Activated T-cell treated with anti-CD3 and anti-CD28 coated beads for 48 hours (primary cell): ENCODE results near the gene PSMA8.
A peak's percentile ranks its signal among the peaks of the same experiment; 100 is the strongest.
"Not testable (repeated sequence)": the region's sequence is repeated elsewhere in the genome, so short reads cannot be mapped to it uniquely, and the experiment has no call there.

Experiments
- DNase-seq: peaks from one replicate; pipeline ENCODE4 v3.0.0-alpha.2; 2020; ENCODE audit warnings: low read depth

The PSMA8 gene

GRCh38 chr18:26133652-26134051 is at the start of gene PSMA8:
TSS of gene PSMA8 (plus strand) at chr18:26133869. CDS start at chr18:26133966, 97 bp downstream.
- DNase-seq, result peak; percentile 41

DNA sequence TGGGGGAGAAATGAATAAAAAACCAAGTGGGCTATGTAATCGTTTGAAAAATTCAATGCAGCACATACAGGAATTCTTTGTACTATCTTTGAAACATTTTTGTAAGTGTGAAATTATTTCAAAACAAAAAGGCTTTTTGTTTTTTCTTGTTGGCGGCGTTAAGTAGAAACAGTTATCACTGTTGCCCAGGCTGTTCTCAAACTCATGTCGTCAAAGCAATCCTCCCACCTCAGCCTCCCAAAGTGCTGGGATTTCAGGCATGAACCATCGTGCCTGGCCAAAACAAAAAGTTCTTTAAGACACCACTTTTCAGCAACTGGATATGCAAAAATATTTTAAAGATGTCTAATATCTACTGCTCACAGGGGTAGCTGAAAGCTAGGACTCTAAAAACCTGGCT is 48.6 kb upstream of the PSMA8 start:
- DNase-seq, result no peak

DNA sequence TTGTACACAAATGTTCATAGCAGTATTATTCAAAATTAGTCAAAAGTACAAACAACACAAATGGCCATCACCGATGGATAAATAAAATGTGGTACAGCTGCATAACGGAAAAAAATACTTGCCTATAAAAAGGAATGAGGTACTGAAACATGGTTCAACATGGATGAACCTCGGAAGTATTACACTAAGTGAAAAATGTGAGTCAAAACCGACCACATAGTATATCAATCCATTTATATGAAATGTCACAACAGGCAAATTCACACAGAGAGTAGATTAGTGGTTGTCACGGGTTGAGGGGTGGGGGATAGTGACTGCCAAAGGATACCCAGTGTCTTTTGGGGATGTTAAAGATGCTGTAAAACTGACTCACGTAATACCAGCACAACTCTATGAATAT is 46.7 kb upstream of the PSMA8 start:
- DNase-seq, result no peak

DNA sequence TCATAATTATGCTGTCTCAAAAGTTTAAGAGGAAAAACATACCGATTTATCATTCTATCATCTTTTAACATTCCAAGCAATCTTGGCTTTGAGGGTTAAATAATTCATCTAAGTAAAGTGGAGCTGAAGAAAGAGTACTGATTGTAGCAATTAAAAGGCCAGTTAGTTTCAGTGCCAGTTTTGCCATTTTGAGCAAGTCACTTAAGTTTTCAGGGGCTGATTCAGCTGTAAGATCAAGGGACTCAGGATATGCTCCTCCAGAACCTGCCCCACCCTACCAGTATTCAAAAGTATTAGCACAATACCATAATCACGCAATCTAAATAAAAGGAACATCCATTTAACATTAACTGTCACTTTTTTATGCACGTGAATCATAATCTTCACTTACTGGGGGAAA is 45.2 kb upstream of the PSMA8 start:
- DNase-seq, result no peak

GRCh38 chr18:26089293-26090129 is 44.2 kb upstream of the PSMA8 start:
- DNase-seq, result no peak

DNA sequence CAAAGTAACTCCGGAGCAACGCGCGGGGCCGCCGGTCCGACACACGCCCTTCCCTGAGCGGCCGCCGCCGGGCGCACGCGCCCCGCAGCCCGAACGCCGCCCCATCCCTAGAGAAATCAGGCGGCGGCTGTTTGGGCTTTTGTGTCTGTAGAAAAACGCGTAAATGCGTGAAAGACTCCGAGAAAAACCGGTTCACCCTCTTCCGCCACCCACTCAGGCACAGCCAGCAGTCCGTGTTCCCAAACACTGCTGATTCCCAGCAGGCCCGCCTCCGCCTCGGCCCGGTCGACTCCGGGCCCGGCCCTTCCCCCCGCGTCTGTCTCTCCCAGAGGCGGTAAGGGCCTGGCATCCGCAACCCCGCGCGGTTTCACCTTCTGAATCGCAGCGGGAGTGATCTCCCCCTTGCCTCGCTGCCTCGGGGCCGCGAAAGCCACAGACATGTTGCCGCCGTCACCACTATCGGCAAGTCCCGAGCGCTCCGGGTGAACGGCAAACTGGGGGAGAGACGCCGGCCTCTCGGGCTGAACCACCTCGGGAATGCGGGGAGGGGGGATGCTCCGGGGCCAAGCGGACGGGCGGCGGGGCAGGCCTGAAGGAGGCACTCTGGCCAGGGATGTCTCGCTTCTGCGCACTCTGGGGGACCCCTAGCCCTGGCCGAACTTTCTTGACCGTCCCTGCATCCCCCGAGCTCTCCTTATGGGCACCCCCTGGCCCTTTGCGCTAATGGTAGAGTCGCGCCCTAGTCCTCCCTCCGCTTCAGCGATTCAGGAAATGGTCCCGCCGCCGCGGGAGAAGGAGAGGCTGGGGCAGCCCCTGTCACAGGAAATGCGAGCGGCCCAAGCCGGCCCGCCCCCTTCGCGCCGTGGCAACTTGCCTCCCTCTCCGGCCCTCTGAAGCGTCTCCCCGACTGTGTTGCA is 43.3 kb upstream of the PSMA8 start, which contains the start of gene SS18:
SS18 (minus strand) TSS at position 484 of the 917 bp plus-strand sequence; CDS start at position 440, 44 bp downstream.
- DNase-seq, result peak; percentile 89

DNA sequence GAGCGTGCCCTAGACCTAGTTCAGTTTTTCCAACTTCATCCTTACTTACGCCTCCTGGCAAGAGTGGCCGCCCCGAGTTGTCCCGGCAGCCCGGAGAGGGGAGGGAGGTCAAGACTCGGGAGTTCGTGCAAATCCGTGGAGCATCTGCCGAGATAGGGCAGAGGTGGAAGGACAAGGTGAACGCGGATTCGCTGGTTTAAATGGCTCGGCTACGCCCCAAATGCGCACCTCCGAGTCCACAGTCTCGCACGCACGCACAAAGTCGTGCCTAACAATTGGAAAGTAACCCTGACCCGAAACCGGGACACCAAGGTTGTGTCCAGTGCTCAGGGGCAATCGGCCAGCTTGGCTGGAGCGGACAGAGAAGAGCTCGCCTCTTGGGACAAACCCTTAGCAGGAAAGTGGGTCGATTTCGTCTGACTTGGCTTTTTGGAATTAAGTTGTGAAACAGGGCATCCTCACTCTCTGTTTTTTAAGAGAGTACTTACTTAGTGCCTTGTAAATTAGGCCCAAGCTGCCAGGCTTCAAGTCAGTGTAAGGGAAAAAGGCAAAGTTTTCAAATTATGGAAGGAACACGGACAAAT is 42.5 kb upstream of the PSMA8 start:
- DNase-seq, result no peak

DNA sequence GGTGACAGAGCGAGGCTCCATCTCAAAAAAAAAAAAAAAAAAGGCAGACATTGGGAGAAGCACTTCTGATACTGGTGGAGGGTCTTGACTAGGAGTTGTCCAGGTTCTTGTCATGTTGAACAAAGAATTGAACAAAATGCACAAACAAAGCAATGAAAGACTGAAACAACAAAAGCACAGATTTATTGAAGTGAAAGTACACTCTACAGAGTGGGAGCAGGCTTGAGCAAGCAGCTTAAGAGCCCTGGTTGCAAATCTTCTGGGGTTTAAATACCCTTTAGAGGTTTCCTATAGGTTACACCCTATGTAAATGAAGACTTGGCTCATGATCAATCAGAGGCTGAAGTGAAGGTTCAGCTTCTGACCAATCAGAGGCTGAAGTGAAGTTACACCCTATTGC is 36.8 kb upstream of the PSMA8 start:
- DNase-seq, result no peak

DNA sequence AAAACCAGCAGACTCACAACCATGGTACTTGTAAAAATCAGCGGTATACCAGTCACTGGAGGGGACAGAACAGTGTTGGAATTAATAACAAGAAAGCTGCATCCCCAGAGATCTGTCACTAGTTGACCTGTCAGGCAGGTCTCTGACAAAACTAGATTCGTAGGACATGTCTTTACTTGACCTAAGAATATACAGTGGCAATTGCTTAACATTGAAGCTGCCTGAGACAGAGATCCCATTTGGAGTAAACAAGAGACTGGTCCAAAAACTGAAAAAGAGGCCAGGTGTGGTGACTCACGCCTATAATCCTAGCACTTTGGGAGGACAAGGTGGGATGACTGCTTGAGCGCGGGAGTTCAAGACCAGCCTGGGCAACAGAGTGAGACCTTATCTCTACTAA is 36.1 kb upstream of the PSMA8 start:
- DNase-seq, result no peak

GRCh38 chr18:26103579-26103978 is 30.1 kb upstream of the PSMA8 start:
- peak; percentile 23 for DNase-seq

DNA sequence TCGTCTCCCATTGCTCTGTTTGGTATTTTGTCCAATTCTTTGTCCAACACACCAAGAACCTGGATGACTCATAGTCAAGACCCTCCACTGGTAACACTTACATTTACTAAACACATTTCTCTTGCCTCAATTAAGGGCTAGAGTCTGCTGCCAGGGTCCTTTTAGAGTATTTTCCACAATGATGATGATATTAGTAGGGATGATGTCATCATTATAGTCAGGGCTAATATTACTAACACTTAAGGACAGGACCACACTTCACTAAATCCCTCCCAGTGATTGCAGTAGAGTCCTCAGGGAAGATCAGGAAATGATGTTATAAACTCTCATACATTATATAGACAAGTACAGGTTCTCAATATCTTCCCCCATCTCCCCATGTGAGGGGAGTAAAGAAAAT is 29.6 kb upstream of the PSMA8 start:
- DNase-seq, result no peak

GRCh38 chr18:26119246-26119645 is 14.4 kb upstream of the PSMA8 start:
- DNase-seq, result no peak

- DNase-seq, result no peak
These were observed 12.2 kb upstream of the PSMA8 start for GRCh38 chr18:26121476-26121875.

GRCh38 chr18:26121994-26122393 is 11.7 kb upstream of the PSMA8 start:
- not testable (repeated sequence) for DNase-seq

- DNase-seq, result no peak
These were observed 5.9 kb upstream of the PSMA8 start for GRCh38 chr18:26127786-26128185.

GRCh38 chr18:26128192-26128591 is 5.5 kb upstream of the PSMA8 start:
- DNase-seq, result not testable (repeated sequence)

DNA sequence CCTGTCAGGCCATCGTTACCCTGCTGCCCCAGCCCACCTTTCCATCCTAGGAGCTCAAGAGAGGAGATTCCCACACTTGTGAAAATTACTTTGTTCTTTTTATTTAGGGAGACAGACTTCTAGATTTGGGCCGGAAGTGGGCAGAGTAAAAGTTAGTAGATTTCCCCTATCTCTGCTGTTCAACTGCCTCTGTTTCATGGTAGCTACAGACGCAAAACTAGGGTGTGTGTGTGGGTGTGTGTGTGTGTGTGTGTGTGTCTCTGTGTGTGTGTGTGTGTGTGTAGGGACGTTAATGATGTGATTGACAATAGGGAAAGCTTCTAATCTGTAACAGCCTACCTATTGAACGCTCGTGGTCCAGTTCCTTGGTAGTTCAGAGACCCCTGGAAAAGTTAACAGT is 438 bp downstream of the PSMA8 start:
- DNase-seq, result no peak

GRCh38 chr18:26135548-26135947 is 1.9 kb downstream of the PSMA8 start:
- DNase-seq, result no peak

DNA sequence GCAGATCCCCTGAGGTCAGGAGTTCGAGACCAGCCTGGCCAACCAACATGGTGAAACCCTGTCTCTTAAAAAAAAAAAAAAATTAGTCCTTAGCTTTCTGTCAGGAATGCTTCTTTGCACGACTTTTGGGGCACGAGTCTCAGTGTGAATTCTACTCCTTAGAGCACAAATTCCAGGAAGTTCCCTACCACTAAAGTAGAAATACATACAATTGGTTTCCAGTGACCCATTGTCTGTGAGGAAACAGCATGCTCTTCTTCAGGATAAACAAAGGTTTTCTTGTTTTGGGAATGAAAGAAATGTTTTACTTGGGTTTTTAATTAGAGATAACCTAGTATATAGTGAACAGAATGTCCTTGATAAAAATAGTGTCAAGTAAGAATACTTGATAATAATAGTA is 23.7 kb downstream of the PSMA8 start:
- DNase-seq, result no peak

GRCh38 chr18:26159353-26159752 is 25.7 kb downstream of the PSMA8 start:
- no peak for DNase-seq

DNA sequence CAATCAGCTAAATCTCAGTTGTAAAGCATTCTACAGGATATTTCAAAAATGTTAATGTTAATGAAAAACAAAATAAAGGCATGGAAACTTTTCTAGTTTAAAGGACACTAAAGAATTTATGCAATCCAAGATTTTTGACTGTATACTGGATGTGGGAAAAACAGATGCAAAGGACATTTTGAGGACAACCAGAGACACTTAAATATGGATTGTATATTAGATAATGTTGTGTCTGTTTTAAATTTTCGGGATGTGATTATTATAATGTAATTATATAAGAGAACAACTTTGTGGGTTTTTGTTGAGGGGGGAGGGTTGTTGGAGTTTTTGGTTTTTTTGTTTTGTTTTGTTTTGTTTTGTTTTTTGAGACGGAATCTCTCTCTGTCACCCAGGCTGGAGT is 30.9 kb downstream of the PSMA8 start:
- no peak for DNase-seq

- DNase-seq, result not testable (repeated sequence)
These were observed 33.9 kb downstream of the PSMA8 start for GRCh38 chr18:26167592-26167991.

DNA sequence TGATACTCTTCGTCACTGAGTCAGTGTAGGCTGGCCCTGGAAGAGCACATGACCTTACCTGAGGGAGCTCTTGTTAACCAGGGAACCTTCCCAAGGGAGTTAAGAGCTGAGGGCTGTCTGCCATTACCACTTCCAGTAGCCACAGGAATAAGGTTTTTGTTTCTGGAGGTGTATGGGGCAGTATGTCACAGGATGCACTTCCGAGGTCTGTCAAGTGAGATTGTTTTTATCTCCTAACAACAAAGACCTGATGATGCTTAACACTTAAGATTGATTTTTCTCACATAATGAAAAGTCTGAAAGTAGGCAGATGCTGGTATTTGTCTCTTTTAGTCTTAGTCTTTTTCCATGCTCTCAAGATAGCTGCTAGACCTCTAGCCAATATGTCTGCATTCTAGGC is 41.8 kb downstream of the PSMA8 start:
- no peak for DNase-seq
